Activated effector memory CD4-positive, alpha-beta T cell treated with anti-CD3 and anti-CD28 coated beads, Interleukin-2, amount 50 U/mL, for 16 hours (primary cell): ENCODE measurements around the gene CPO.

ENCODE experiments used
- DNase-seq: peaks from one replicate; pipeline ENCODE4 v3.0.0-alpha.2; 2020

The CPO gene

DNA sequence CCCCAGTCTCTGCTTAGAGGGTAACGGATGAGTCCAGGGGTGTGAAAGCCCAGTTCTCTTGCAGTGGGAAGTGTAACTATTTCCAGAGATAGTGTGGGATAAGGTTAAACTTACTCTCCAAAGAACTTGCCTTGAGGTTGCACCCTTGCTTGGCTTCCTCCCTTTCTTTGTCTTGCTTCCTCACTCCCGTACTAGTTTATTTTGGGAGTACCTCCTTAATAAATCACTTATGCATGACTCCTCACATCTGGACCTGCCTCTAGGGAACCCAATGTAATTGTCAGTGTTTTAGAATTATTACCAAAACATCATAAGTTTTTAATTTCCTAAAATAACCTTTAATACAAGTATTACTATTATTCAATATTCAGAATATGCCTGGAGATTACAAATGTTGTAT, 35.2 kb downstream of the CPO start:
- no peak for DNase-seq

DNA sequence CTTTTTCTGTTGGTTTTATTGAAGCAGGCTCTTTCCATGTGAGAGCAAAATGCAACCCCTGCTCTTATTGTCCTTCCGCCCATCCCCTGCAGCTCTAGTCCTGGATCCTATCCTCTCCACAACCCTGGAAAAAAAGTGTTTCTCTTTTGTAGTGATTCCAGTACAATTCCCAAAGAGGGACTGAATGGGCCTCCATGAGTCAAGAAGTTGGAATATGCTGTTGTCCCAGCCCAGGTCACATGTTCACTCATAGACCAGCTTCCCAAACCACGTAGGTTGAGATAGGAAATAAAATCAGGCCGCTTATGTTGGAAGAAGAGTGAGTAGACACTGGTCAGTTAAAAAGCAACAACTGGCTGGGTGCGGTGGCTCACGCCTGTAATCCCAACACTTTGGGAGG, 39.4 kb downstream of the CPO start:
- DNase-seq, result no peak

DNA sequence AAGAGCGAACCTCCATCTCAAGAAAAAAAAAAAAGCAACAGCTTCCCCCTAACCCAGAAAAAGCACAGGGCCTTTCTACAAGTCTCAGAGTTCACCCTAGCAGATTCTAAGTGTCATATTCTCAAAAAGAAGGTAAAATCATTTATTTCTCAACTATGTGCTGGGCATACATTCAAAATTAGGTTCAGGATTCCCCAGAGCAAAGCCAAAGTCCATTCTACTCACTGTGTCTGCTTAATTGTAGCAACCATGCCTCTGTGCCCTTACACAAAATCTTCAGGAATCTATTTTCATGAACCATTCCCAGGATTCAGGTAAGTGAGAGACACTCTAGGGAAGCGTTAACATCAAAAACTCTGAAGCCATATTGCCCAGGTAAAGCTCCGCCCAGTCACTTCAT, 40.0 kb downstream of the CPO start:
- DNase-seq, result no peak

DNA sequence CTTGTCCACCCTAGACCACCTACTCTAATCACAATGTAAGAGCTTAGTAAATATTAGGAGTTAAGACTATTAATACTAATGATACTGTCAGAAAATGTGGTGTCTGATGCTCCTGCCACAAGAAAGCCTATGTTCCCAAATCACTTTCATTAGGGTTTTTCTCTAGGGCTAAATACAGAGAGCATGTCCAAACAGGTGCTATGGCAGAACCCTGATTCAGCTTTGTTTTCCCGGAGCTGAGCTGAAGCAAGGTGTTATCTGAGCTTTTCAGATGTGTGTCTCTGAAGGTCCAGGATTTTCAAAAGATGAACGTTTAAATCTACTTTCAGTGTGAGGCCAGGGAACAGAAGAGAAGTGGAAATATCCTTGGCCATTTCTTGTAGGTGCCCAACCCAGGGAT, 40.6 kb downstream of the CPO start:
- no peak for DNase-seq

DNA sequence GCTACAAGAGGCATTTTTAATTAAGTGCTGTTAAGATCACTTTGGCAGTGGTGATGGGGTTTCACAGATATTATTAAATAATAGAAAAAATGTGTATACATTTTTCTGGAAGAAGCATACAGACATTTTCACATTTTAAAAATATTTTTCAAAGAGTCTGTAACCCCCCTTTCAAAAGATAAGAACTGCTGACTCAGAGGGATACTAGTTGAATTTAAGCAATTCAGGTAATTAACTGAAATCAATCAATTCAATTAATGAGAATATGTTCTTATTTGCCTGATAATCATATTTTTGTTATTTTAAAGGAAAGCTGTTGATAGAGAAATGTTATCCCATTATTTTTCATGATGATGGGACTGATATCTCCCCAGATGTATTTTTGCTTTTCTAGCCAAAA, 41.1 kb downstream of the CPO start:
- no peak for DNase-seq

DNA sequence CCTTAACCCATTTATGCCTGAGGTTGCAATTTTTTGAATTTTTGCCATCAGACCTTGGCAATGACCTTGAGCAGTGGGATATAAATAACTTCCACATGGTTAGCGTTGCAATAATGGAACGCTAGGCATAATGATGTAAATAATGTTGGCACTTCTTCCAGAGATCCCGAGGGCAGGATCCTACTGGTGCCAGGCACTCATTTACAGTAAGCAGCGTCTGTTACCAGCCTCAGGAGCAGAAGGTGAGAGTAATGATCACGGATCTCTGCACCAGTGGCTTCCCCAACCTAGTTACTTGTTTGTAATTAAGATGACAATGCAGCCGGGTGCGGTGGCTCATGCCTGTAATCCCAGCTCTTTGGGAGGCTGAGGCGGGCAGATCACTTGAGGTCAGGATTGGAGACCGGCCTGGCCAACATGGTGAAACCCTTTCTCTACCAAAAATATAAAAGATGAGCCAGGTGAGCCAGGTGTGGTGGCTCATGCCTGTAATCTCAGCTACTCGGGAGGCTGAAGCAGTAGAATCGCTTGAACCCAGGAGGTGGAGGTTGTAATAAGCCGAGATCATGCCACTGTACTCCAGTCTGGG, 41.9 kb downstream of the CPO start:
- DNase-seq, result no peak

DNA sequence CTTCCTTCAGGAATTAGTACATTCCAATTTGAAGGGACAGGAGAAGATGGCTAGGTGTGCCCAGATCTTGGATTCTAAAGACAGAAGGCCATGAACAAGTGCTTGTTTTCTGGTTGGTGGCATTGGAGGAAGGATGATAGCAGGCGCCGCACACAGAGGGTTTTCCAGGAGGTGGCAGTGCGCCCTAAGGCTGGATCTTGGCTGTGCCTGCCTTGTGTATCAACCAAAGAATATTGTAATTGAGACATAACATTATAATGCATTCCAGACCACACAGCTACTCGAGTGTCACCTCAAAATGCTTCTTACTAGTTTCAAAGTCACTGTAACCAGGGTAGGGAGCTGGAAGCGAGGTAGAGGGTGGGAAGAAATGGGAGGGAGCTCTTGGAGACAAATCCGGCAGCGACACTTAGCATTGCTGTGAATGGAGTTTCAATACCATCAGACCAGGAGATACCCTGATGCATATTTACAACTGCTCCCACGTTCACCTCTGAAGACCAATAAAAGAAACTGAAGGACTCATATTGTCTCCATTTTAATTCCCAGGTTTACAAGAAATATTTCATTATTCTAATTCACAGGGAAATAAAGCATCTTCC, 42.5 kb downstream of the CPO start:
- DNase-seq, result peak; percentile 73

DNA sequence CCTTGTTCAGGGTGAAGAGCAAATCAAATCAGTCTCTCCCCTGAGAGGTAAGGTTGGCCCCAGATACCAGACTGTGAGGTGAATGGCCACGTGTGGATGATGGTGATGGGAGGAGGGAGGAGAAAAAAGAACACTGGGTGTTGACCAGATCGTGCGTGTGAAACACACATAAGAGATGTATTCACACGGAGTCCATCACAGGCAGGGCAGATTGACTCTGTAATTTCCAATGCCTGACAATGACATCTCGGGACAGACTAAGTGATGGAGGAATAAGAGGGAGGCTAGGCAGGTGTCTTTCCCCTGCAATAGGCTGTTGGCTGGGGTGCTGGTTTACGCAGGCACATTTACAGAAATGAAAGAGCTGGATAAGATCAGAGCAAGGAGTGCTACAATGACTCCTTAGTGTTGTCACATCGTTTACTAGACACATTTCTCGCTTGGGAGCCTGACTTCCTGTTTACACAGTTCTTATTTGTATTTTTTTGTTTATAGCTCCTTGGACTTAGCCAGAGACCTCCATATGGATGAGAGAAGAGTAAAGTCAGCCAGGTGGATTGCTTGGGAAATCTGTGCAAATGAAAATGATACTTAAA, 43.1 kb downstream of the CPO start:
- no peak for DNase-seq

DNA sequence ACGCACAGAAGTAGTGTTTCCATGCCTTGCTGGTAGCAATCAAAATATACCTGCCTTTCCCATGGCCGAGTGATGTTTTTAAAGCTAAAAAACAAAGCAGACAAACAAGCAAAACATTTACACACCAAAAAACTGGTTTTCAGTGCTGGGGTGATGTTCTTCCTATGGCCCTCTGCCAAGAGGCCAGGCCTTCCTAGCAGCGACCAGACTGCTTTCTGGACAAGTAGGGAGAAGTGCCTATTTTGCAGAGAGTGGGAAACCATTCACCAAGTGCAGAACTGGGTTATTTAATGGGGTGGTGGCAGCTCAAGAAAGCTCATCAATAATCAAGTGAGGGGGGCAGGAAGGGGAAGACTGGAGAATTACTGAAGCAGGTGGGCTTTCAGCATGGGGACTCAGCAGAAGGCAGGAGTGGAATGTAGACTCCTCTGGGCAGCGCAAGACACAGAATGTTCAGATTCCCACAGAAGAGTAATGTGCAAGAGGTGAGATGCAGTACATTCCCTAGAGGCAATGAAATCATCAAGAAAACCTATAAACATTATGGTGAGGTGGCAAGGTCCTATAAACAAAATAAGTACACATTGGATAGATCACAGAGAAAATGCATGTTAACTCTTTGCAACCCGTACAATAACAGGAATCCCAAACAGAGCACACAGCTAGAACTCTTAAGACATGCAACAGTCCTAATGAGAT, 44.0 kb downstream of the CPO start:
- no peak for DNase-seq

DNA sequence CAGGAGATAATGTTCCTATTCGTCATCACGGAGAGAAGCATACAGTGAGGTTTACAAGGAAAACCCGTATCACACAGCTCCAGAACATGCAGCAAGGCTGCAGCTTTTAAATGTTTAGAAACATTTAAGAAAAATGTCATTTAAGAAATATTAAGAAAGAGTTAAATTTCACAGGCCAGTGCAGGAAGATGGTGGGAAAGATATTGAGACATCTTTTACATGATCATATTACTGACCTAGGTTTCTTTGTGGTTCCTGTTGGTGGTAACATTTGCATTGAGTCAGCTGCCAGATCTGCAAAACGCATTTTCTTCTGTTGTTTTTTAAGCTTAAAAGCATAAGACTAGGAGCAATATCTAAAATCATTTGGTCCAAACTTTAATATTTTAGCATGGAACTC, 44.9 kb downstream of the CPO start:
- no peak for DNase-seq

DNA sequence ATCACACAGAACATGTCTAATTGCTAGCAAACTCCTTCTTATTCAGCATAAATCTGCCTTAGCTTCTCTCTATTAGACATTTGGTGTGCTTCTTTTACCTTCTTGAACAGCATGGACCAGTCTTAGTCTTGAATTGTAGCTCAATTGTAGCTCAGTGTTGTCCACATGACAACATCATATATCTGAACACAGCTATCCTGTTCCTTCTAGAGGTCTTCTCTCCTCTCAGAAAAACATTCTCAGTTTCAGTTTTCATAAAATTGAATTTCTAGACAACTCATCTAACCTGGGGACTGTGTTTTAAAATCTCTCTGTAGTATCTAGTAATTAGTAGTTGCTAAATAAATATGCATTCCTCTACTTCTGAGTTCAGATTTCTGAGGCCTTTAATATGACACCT, 47.6 kb downstream of the CPO start:
- DNase-seq, result no peak

DNA sequence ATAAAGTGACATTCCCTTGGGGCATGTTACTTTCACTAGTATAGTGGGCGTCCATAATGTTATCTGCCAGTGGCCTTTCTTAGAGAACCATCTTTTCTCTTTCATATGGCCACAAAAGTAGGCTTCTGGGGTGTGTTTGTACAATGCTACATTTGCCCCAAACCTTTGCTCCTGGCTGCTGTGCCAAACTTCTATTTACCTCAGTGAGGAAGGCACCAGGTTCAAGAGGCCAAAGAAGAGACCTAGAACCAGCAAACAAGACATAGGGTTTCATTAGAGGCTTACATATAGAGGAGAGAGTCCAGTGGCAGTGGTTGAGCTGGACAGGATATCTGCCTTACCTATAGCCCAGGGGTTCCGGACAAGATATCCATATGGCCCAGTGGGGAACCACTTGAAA, 48.5 kb downstream of the CPO start:
- DNase-seq, result no peak

DNA sequence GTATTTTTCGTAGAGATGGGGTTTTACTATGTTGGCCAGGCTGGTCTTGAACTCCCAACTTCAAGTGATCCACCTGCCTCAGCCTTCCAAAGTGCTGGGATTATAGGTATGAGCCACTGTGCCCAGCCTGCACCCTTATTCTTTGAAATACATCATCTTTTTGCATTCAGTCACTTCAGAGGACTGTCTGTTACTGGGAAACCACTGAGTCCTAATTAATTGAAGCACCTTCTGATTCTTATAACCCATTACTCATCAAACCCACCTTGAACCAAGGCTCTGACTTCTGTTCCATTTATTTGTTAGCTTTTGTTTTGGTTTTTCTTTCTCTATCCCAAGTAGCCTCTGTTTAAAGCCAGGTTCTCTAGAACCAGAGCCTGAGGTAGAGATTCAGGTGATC, 49.6 kb downstream of the CPO start:
- no peak for DNase-seq

DNA sequence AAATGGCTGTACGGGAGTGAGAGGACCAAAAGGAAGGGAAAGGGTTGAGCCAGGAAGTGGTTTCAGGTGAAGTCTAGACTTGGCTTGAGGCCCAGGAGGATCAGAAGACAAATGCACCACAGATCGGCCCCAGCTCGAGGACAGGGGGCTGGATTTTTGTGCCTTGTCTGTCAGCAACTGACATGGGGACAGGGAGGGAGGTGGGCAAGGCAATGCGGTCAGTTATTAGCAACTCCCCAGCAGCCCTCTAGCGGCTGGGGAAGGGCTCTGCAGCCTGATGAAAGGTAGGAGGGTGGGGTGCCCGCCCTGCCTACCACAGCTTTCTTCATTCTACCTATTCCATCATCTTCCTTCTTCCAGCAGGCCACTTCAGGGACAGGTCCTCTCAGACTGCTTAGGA, 50.0 kb downstream of the CPO start:
- peak; percentile 63 for DNase-seq

DNA sequence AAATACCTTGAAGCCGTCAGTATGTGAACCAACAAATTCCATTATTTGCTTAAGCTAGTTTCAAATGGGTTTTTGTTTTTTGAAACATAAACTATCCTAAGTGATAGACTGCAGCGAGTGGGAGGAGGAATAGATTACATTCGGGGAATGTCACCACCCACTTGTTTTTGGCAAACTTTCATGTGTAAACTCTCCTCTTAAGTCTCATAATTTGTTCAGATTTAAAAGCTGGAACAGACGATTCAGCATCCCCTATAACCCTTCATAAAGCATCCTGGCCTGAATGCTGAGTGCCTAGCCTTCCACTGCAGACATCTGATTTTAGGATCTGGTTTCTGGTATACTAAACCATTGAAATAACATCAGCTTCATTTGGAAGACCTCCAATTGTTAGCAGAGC, 51.0 kb downstream of the CPO start:
- DNase-seq, result no peak

DNA sequence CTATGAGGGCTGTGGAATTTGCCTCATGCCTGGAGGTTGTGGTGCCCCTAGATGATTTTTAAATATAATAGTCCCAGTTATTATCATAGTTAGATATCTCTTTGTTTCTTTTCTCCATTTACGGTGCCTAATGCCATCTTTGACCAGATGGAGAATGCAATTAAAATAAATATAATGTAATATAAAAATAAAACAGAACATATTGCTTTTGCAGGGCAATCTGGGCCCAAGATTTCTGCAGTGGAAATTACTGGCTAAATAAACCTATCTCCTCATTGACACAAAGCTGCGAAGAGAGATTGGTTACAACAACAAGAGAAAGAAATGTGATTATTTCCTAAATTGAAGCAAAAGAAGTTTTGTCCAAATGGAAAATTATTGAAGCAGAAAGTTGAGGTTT, 51.8 kb downstream of the CPO start:
- DNase-seq, result no peak

DNA sequence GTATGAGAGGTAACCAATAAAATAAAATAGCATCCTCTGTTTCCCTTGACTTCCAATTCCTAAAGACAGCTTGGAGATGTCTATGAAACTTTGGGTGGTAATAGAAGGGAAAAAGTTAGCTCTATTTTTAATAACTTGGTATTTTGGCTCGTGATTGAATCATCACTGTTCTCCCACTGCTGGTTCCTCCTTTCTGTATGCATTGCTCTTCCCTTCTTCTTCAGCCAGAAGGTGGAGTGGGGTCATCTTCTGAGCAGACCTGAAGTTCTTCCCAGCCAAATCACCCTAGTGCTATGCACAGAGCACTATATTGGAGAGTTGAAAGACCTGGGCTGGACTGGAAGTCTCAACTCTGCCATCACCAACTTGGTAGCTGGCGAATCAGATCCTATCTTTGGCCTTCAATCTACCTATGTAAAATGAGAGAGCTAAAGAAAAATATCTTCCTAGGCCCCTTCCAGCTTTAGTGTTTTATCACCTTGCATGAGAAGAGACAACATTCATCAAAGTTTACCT, 54.1 kb downstream of the CPO start:
- DNase-seq, result no peak

DNA sequence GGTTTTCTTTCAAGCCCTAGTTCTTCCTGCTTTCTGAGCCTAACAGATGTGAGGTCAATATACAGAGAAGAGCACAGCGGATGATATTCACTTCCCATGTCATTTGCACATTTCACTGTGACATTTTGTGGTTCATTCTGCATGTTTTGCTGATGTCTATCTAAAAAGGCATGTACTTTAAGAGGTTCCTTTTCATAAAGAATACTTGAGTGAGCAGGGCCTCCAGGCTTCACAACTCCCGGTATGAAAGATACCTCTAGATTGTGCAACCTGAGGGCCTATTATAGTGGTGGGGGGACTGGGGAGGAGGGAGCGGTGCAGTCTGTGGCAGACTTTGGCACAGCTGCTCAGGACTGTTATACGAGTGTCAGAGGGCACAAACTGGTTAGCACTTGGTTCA, 54.6 kb downstream of the CPO start:
- DNase-seq, result no peak

DNA sequence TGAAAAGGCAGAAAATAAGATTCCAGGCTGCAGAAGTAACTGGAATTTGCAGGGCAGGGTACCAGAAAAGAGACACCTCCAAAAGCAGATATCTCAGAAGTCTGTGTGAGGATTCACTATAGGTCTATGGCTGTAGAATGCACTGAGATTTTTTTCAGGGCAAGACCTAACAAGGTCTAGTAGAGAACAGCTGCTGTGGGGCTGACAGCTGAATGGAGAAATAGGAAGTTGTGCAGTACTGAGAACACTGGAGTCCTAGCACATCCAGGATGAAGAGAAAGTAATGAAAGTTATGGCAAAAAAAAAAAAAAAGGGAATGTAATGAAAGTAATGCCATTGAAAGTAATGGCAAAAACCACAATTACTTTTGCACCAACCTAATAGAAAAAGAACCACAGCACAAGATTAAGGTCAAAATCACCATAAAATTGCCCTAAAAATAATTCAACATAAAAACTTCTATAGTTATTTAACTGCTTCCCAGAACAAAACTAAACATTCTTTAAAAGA, 57.3 kb downstream of the CPO start:
- DNase-seq, result no peak

DNA sequence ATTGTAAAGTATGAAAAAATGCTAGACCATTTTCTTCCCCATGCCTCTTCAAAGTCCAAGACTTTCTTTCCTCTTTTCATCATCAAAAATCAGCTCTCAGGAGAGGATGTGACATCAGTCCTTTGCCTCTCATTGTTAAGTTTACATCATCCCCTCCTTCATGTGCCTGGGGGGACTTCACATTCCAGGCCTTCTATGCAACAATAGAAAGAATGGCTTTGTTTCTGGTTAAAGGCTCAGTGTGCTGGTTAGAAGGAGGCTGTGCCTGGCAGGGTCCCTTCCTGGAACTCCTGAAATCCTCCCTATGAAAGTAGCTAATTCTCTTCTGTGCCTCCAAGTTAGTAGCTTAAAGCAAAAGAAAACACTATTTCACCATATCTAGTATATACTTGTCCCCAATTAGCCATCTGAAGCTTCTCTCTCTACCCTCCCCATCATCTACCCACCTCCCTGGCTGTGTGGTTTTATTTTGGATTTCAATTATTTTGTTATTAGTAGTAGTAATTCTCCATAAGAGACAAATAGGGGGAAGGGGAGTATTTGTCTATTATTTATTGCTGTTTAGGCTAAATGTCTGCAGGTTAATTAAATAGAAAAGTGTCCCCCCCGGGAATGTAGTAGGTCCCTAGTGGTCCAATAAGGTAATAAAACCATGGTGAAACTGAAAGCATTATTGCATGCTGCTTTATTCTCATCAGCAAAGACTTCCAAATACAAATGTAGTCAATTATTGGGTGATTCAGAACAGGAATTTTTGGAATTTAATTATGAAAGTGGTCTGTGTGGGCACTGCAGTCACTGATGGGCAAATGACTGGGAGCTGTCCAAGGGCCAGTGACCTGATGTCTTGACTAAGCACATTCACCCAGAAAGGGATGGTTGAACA, 69.0 kb downstream of the CPO start:
- DNase-seq, result no peak

DNA sequence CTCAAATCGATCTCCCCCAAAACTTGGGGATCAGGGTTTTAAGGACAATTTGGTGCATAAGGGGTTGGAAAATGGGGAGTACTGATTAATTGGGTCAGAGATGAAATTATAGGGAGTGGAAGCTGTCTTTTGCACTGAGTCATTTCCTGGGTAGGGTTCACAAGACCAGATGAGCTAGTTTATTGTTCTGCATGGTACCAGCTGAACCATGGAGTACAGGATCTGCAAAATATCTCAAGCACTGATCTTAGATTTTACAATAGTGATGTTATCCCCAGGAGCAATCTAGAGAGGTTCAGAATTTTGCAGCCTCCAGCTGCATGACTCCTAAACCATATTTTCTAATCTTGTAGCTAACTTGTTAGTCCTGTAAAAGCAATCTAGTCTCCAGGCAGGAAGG, 73.1 kb downstream of the CPO start:
- no peak for DNase-seq

DNA sequence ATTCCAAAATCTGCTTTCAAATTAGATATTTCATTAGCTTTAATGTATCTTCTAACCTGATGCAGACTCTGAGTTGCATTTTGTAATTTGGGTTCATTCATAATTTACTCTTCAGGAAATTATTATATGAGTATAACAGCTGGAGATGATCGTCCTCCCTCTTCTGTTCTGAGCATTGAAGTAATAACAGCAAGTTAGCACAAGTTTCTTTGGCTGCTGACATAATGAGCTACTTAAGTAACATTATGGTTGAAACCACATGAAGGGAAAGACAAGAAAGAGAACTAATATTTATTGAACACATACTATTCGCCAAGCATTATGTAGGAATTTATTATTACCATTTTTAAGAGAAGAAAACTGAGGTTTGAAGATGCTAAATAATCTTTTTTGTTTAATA, 75.1 kb downstream of the CPO start:
- no peak for DNase-seq

DNA sequence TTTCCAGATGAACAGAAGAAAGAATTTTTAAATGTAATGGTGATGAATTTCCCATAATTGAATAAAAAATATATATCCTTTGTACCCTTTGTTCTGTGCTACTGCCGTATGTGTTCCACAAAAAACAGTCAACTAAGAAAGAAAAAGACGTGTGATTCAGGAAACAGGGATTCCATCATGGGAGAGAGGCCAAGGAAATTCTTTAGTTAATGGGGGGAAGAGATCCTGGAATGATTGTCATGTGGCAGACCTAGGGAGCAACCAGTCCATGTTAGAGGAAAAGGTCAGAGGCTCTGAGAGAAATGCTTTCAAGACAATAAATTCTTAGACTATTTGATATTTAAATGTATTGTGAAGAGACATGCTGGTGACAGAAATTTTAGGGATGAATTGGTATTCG, 76.6 kb downstream of the CPO start:
- no peak for DNase-seq
